ENCODE data around the gene ERBIN. TPM values are rescaled to one million over a fixed set of nuclear protein-coding genes. Genes with fewer than 3 reads are reported as not detected.
"Not testable (repeated sequence)": the region's sequence is repeated elsewhere in the genome, so short reads cannot be mapped to it uniquely, and the experiment has no call there.

ERBIN gene
- total RNA-seq, 1 donor from 2014 or later: 96.1 TPM

GRCh38 chr5:65989158-65989557 is 62.8 kb downstream of the ERBIN start:
- intact Hi-C loops (cut with DNase I): no loop called here
- ATAC-seq: no peak

GRCh38 chr5:65992630-65993029 is 66.3 kb downstream of the ERBIN start:
- intact Hi-C loops (cut with DNase I): no loop called here
- ATAC-seq: no peak
- no peak for DNase-seq (ENCODE audit: low spot score)

More at GRCh38 chr5:65989158-65989557, 62.8 kb downstream of the ERBIN start:
- no peak for DNase-seq (ENCODE audit: low spot score)

GRCh38 chr5:65994117-65994786 is 67.9 kb downstream of the ERBIN start:
- ATAC-seq (no peak), DNase-seq (ENCODE audit: low spot score) (no peak)
- intact Hi-C loops (cut with DNase I): no loop called here

- DNase-seq (ENCODE audit: low spot score): no peak
- ATAC-seq: no peak
- intact Hi-C loops (cut with DNase I): no loop called here
Measured at GRCh38 chr5:65999061-65999723, 72.8 kb downstream of the ERBIN start.

- ATAC-seq (no peak), DNase-seq (ENCODE audit: low spot score) (no peak)
- intact Hi-C loops (cut with DNase I): no loop called here
Measured at GRCh38 chr5:66001952-66002351, 75.6 kb downstream of the ERBIN start.

- intact Hi-C loops (cut with DNase I): no loop called here
- no peak for ATAC-seq
- DNase-seq (ENCODE audit: low spot score): no peak
Measured at GRCh38 chr5:66002415-66002814, 76.0 kb downstream of the ERBIN start.

GRCh38 chr5:66004216-66004615 is 77.8 kb downstream of the ERBIN start:
- intact Hi-C loops (cut with DNase I): no loop called here

GRCh38 chr5:66009277-66009676 is 82.9 kb downstream of the ERBIN start:
- ATAC-seq (no peak), DNase-seq (ENCODE audit: low spot score) (no peak)
- intact Hi-C loops (cut with DNase I): no loop called here

More at GRCh38 chr5:66004216-66004615, 77.8 kb downstream of the ERBIN start:
- DNase-seq (ENCODE audit: low spot score): no peak
- ATAC-seq: no peak

GRCh38 chr5:66010476-66010875 is 84.1 kb downstream of the ERBIN start:
- DNase-seq (ENCODE audit: low spot score): no peak
- ATAC-seq: no peak
- intact Hi-C loops (cut with DNase I): no loop called here

GRCh38 chr5:66012271-66012670 is 85.9 kb downstream of the ERBIN start:
- ATAC-seq (no peak), DNase-seq (ENCODE audit: low spot score) (no peak)
- intact Hi-C loops (cut with DNase I): no loop called here

GRCh38 chr5:66013397-66013796 is 87.0 kb downstream of the ERBIN start:
- intact Hi-C loops (cut with DNase I): no loop called here
- ATAC-seq: no peak
- DNase-seq (ENCODE audit: low spot score): no peak

- intact Hi-C loops (cut with DNase I): no loop called here
- DNase-seq (ENCODE audit: low spot score) (no peak), ATAC-seq (no peak)
Measured at GRCh38 chr5:66013906-66014305, 87.5 kb downstream of the ERBIN start.

GRCh38 chr5:66015196-66015960 is 89.0 kb downstream of the ERBIN start:
- ATAC-seq (no peak), DNase-seq (ENCODE audit: low spot score) (no peak)
- intact Hi-C loops (cut with DNase I): no loop called here

- DNase-seq (ENCODE audit: low spot score): no peak
- intact Hi-C loops (cut with DNase I): no loop called here
- no peak for ATAC-seq
Measured at GRCh38 chr5:66021585-66021984, 95.2 kb downstream of the ERBIN start.

- no peak for ATAC-seq
- intact Hi-C loops (cut with DNase I): no loop called here
- no peak for DNase-seq (ENCODE audit: low spot score)
Measured at GRCh38 chr5:66039296-66039695, 112.9 kb downstream of the ERBIN start.

- ATAC-seq (no peak), DNase-seq (ENCODE audit: low spot score) (no peak)
- intact Hi-C loops (cut with DNase I): no loop called here
Measured at GRCh38 chr5:66039701-66040100, 113.3 kb downstream of the ERBIN start.

- ATAC-seq: no peak
- DNase-seq (ENCODE audit: low spot score): no peak
- intact Hi-C loops (cut with DNase I): no loop called here
Measured at GRCh38 chr5:66041627-66042026, 115.3 kb downstream of the ERBIN start.

GRCh38 chr5:66057239-66057638 is 130.9 kb downstream of the ERBIN start:
- intact Hi-C loops (cut with DNase I): no loop called here
- no peak for ATAC-seq
- DNase-seq (ENCODE audit: low spot score): no peak

GRCh38 chr5:66061320-66061719 is 134.9 kb downstream of the ERBIN start:
- intact Hi-C loops (cut with DNase I); ATAC-seq; DNase-seq (ENCODE audit: low spot score): not testable (repeated sequence)

- ATAC-seq; DNase-seq (ENCODE audit: low spot score); intact Hi-C loops (cut with DNase I): not testable (repeated sequence)
Measured at GRCh38 chr5:66063061-66063460, 136.7 kb downstream of the ERBIN start.
